Retinal pigment epithelial cell (primary cell): ENCODE results near the gene HJV.
"Not testable (repeated sequence)": the region's sequence is repeated elsewhere in the genome, so short reads cannot be mapped to it uniquely, and the experiment has no call there.

Source experiments
- DNase-seq: peaks from one replicate; pipeline ENCODE4 v3.0.0-alpha.2; 2010; ENCODE audit warnings: low read depth
- H3K4me3 ChIP-seq: 2 replicates; pipeline ENCODE4 v1.5.1; 2011; ENCODE audit warnings: mild to moderate bottlenecking, low read length, control low read depth, moderate library complexity
- TF ChIP-seq, protein P1 (sequence below): conservative IDR thresholded peaks from 2 replicates; pipeline ENCODE4 v1.5.1; 2011; ENCODE audit warnings: low read depth, low read length, control low read depth, inconsistent platforms

Gene HJV

DNA sequence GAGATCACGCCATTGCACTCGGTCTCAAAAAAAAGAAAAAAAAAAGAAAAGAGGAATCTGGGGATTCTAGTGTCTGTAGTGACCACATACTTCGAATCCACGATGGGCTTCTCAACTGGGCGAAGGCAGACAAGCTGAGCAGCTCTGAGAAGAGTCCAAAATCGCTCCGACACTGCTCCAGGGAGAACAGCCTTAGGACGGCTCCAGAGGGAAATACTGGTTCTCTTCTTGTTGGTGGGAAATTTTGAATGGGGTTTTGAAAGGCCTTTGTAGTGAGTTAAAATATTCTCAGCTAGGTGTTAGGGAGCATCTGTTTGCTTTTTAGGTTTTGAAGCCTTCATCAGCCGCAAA is 18.3 kb upstream of the HJV start:
- TF ChIP-seq, protein P1, sequence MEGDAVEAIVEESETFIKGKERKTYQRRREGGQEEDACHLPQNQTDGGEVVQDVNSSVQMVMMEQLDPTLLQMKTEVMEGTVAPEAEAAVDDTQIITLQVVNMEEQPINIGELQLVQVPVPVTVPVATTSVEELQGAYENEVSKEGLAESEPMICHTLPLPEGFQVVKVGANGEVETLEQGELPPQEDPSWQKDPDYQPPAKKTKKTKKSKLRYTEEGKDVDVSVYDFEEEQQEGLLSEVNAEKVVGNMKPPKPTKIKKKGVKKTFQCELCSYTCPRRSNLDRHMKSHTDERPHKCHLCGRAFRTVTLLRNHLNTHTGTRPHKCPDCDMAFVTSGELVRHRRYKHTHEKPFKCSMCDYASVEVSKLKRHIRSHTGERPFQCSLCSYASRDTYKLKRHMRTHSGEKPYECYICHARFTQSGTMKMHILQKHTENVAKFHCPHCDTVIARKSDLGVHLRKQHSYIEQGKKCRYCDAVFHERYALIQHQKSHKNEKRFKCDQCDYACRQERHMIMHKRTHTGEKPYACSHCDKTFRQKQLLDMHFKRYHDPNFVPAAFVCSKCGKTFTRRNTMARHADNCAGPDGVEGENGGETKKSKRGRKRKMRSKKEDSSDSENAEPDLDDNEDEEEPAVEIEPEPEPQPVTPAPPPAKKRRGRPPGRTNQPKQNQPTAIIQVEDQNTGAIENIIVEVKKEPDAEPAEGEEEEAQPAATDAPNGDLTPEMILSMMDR, result no peak
- no peak for DNase-seq
- no peak overlapping the region for H3K4me3 ChIP-seq

DNA sequence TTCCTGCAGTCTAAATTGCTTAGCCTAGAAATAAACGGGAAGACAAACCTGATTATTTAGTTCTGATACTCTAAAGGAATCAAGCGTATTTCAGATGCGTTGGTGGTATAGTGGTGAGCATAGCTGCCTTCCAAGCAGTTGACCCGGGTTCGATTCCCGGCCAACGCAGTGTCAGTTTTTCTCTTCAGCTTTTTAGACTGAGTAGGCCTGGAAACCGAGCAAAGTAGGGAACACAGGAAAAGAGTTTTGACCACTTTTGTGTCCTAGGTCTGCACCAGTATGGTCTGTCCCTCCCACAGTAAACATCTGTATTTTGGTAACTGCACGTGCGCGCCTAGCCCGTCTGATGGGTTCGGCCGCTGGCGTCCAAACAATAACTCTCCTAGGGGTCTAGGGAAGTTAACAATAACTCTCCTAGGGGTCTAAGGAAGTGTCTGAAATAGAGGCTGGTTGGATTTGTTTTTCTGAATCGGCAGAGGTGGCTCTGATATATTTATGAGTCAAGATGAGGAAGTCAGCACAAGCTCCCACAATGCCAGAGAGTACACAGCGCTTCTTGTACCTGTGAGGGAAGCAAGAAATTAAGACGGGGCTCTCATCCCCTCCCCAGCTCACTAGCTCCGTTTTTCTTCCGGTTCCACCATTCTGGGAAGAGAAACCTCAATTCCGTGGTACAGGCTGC is 15.6 kb upstream of the HJV start:
- H3K4me3 ChIP-seq, result peak overlapping the region; percentile 93
- no peak for DNase-seq
- TF ChIP-seq, protein P1, result no peak

DNA sequence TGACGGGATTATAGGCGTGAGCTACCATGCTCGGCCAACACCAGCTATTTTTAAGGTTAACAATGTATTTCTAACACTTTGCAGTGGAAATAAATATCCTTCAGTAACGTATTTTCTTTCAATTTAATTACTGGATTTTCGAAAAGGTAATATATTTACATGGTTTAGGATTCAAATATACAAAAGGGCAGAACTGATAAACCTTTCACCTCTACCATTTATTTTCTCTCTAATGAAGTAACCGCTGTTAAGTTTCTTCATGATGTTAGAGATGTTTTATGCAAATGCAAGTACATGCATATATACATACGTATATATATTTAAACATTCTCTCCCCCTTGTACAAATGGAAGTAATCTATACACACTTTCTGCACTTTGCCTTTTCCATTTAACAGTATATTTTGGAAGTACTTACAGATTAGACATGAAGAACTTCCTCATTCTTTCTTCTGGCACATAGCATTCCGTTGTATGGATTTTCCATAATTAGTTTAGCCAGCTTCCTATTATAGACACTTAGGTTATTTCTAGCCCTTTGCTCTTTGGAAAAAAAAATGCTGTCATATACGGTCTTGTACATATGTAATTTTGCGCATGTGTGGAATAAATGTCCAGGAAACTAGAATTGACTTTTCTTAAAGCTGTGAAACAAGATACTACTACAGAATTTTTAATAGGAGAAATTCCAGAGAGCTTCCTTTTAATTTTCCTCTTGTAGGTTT is 14.9 kb upstream of the HJV start:
- TF ChIP-seq, protein P1, result no peak
- no peak for DNase-seq
- peak overlapping the region; percentile 64 for H3K4me3 ChIP-seq

DNA sequence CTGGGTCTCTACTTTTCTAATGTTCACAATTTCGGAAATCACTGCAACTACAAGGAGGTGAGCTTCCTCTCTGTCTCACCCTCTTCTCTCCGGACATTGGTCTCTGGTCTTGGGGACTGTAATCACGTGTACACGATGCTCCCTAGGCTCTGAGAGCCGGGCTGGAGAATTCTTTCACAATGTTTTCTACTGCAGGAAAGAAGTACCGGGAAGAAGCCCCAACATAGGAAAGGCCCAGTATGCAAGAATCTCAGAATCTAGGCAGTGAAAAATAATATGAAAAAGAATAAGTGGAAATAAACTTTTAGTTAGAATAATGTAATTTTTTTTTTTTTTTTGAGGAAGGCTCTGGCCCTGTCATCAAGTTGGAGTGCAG is 13.5 kb upstream of the HJV start:
- peak overlapping the region; percentile 45 for H3K4me3 ChIP-seq
- TF ChIP-seq, protein P1, result no peak
- DNase-seq, result no peak

DNA sequence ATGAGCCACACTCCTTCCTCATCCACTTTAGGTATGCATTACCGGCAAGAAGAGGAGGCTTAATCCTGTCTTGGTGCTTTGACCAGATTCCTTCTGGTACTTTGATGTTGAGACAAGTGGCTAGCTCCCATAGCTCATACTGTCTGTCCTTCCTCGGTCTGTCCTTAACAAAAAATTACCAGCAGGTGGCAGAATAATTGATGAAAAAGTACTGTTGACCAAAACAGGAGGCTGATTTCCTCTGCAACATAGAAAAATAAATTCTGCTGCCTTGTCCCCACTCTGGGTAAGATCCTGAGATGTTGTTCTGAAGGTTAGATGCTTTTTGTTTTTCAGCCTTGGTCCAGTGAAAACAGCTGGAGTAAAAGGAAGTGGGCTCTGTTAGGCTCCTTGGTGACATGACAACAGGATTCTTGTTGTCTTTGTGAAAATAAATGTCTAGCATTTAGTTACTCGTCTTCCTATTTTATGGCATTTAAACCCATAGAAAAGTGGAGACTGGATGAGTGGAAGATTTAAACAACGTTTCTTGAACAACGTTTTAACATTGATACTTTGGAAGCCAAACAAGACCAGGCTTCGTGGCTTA is 11.2 kb upstream of the HJV start:
- no peak for DNase-seq
- TF ChIP-seq, protein P1, result peak; percentile 56
- H3K4me3 ChIP-seq, result no peak overlapping the region

DNA sequence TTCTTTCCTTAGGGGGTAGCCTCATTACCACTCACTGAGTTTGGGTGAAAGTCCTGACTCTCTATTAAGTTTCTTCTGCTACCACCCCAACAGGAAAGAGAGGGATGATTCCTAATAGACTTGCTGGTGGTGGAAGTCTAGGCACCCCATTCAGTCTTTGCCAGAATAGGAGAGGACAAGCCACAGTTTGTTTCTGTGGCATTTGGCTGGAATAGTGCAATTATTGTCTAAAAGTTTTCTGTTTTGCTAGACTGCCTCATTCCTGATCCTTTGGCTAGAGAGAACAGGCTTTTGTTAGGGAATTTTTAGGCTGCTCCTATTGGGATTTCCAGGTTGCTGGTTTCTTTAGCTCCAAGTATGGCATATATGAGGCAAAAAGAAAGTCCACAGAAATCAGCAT is 9.9 kb upstream of the HJV start:
- no peak for DNase-seq
- TF ChIP-seq, protein P1, result no peak

DNA sequence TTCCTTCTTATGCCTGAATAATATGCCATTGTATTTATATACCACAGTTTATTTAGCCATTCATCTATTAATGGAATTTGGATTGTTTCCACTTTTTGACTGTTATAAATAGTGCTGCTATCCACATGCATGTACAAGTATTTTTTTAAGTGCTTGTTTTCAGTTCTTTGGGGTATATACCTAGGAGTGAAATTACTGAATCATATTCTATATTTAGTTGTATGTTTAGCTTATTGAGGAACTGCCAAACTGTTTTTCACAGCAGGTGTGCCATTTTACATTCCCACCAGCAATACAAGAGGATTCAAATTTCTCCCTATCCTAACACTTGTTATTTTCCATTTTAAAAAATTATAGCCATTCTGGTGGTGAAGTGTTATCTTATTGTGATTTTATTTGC is 7.6 kb upstream of the HJV start:
- no peak overlapping the region for H3K4me3 ChIP-seq
- TF ChIP-seq, protein P1, result no peak
- no peak for DNase-seq

More for the DNA sequence above, 9.9 kb upstream of the HJV start:
- H3K4me3 ChIP-seq, result no peak overlapping the region

DNA sequence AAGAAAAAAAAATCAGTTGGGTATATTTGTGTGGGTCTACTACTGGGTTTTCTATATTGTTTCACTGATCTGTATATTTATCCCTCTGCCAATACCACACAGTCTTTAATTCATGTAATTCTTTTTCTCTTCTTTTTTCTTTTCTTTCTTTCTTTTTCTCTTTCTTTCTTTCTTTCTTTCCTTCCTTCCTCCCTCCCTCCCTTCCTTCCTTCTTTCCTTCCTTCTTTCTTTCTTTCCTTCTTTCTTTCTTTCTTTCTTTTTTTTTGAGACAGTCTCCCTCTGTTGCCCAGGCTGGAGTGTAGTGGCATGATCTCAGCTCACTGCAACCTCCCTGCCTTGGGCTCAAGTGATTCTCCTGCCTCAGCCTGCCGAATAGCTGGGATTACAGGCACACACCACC is 5.1 kb upstream of the HJV start:
- not testable (repeated sequence) for DNase-seq, H3K4me3 ChIP-seq

DNA sequence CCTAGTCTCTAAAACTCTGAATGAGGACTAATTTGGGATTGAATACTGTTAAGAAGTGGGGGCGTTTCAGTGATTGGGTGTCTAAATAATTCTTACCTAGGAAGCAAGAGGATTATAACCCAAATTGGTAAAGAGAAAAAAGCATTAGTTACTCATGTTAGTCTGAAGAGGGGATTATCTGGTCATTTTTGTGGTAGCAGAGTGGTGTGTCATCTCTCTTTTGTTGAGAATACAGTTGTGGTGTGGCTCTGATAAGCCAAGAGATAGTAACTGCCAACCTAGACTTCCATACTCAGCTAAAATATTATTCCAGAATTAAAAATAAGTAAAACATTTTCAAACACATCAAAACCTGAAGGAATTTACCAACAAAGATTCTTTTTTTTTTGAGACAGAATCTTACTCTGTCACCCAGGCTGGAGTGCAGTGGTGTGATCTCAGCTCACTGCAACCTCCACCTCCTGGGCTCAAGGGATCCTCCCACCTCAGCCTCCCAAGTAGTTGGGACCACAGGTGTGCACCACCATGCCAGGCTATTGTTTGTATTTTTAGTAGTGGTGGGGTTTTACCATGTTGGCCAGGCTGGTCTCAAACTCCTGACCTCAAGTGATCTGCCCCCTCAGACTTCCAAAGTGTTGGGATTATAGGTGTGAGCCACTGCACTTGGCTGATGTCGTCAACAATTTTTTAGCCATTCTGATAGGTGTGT is 4.4 kb upstream of the HJV start:
- DNase-seq, H3K4me3 ChIP-seq: not testable (repeated sequence)
